Stimulated activated memory B cell treated with anti-CD40 and anti-IgM and Interleukin-4, amounts not matched to agents 10 μg/mL and 1 μg/mL and 100 μg/mL, for 72 hours (primary cell): ENCODE data around the gene SMS.

ENCODE experiments used
- ATAC-seq: fragments of 150-1000 bp; cut with Tn5 transposase; 2 replicates; pipeline ENCODE4 v1.10.0; 2021
- H3K27ac Mint-ChIP-seq: one replicate; pipeline ENCODE4 v1.8.0; 2022; ENCODE audit warnings: mild to moderate bottlenecking, mixed read lengths
- H3K27me3 Mint-ChIP-seq: one replicate; pipeline ENCODE4 v1.8.0; 2022; ENCODE audit warnings: mixed read lengths
- H3K36me3 Mint-ChIP-seq: one replicate; pipeline ENCODE4 v1.8.0; 2022; ENCODE audit warnings: mixed read lengths
- H3K4me1 Mint-ChIP-seq: one replicate; pipeline ENCODE4 v1.8.0; 2022; ENCODE audit warnings: mixed read lengths
- H3K4me3 Mint-ChIP-seq: one replicate; pipeline ENCODE4 v1.8.0; 2022; ENCODE audit warnings: mild to moderate bottlenecking, moderate library complexity, mixed read lengths
- H3K9me3 Mint-ChIP-seq: one replicate; pipeline ENCODE4 v1.8.0; 2022; ENCODE audit warnings: mixed read lengths

The SMS gene

DNA sequence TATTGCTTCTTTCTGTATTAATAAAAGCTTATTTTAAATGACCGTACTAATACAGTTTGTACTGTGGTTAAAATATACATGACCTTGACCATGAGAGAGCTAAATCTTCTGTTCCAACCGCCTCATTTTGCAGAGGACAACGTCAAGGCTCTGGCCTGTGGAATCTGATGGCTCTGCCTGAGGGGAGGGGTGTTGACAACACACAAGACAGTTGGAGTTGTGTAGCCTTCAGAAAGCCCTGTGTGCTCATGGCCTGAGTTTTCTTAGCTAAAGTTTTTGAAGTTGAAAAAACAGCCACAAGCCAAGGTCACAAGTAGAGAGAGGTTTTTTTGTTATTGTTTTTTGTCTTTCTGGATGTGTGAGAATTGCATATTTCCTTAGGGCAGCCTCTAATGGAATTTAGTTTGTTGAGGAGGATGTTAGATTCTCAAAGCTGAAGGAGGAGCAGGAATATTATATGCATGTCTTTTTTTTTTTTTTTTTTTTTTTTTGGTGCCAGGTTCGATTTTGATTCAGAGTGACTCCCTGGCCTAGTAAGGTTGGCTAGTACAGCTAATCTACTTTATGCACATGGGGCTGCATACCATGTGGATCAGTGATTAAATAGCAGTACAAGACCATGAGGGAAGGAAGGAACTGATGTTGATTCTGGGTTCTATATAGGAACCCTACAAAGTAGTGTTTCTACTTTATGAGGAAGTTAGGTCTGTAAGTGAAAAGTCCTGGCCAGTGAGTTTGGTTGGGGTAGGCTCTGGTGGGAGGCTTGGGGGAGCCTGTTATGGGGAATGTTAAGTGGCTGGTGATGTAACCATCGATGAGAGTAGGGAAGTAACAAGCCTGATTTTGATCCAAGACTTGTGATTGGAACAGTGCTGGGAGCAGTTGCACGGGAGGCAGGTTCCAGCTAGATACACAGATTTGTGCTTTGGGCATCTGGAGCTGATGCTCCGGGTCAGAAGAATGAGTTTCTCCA, 20.3 kb downstream of the SMS start:
- H3K27me3 Mint-ChIP-seq, result no peaks in the 10 kb centered on the region
- H3K4me1 Mint-ChIP-seq, result peaks cover 43% of the 10 kb centered on the region
- peak overlapping the region; percentile 45 for H3K4me3 Mint-ChIP-seq
- peaks cover 6% of the 10 kb centered on the region for H3K36me3 Mint-ChIP-seq
- H3K27ac Mint-ChIP-seq, result peak overlapping the region; percentile 76
- H3K9me3 Mint-ChIP-seq, result no peaks in the 10 kb centered on the region
- no peak for ATAC-seq

DNA sequence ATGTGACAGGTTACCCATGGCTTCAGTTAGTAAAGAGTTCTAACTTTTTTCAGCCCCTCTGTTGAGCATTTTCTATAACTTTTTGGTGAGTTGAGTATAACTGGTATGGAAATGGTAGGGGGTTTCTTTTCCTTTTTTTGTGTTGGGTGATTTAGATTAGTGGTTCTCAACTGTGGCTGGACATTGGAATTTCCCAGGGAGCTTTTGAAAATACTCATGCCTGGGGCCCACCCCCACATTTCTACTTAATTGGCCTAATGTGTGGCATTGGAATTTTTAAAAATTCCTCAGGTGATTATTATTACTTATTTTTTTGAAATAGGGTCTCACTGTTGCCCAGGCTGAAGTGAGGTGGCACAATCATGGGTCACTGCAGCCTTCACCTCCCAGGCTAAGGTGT, 21.9 kb downstream of the SMS start:
- Mint-ChIP-seq H3K4me3 (no peak overlapping the region), H3K4me1 (peaks cover 43% of the 10 kb centered on the region), H3K9me3 (no peaks in the 10 kb centered on the region), H3K36me3 (peaks cover 8% of the 10 kb centered on the region), H3K27ac (peak overlapping the region; percentile 76), H3K27me3 (no peaks in the 10 kb centered on the region)
- no peak for ATAC-seq

- H3K27me3 Mint-ChIP-seq, result no peaks in the 10 kb centered on the region
- H3K9me3 Mint-ChIP-seq, result no peaks in the 10 kb centered on the region
- peaks cover 13% of the 10 kb centered on the region for H3K36me3 Mint-ChIP-seq
- H3K4me3 Mint-ChIP-seq, result no peak overlapping the region
- H3K4me1 Mint-ChIP-seq, result peaks cover 37% of the 10 kb centered on the region
- ATAC-seq, result no peak
- H3K27ac Mint-ChIP-seq, result no peak overlapping the region
Observed at GRCh38 chrX:21963269-21963668, 22.8 kb downstream of the SMS start.

DNA sequence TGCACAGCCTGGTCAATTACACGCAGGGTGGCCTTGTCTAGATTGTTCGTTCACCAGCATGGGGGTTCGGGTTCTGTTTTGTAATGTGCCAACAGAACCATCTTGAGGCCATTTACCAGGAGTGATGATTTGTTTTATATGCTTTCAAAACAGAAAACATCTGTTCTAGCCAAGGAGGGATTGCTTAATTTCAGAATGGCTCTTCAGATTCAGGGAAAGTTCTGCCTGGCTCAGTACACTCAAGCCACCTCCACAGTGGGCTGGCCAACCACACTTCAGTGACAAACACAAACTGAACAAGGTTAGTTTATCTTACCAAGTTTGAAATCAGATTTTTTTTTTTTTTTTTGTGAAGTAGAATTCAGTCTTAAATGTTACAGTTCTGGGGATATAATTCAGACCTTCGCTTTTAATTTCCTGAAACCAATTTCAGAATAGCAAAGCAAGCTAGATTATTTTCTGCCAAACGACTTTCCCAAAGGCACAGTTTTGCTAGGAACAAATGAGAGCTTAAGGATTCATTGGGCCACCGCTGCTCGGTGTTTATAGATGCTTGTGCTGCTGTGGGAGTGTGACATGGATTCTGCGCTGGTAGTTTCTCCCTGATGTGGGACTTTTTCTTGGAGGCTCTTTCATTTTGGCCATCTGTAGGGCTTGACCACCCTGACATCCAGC, 23.4 kb downstream of the SMS start:
- Mint-ChIP-seq H3K27me3 (no peaks in the 10 kb centered on the region), H3K36me3 (peaks cover 14% of the 10 kb centered on the region), H3K4me1 (peaks cover 31% of the 10 kb centered on the region), H3K9me3 (no peaks in the 10 kb centered on the region), H3K27ac (no peak overlapping the region), H3K4me3 (no peak overlapping the region)
- ATAC-seq, result no peak

GRCh38 chrX:21966866-21967265, 26.4 kb downstream of the SMS start:
- Mint-ChIP-seq H3K27ac (no peak overlapping the region), H3K27me3 (no peaks in the 10 kb centered on the region), H3K9me3 (no peaks in the 10 kb centered on the region), H3K4me1 (peaks cover 8% of the 10 kb centered on the region), H3K36me3 (peaks cover 23% of the 10 kb centered on the region), H3K4me3 (no peak overlapping the region)
- no peak for ATAC-seq

GRCh38 chrX:21968333-21968732, 27.8 kb downstream of the SMS start:
- Mint-ChIP-seq H3K36me3 (peaks cover 36% of the 10 kb centered on the region), H3K27me3 (no peaks in the 10 kb centered on the region), H3K27ac (no peak overlapping the region), H3K4me1 (peaks cover 16% of the 10 kb centered on the region), H3K9me3 (no peaks in the 10 kb centered on the region), H3K4me3 (no peak overlapping the region)
- ATAC-seq, result no peak

DNA sequence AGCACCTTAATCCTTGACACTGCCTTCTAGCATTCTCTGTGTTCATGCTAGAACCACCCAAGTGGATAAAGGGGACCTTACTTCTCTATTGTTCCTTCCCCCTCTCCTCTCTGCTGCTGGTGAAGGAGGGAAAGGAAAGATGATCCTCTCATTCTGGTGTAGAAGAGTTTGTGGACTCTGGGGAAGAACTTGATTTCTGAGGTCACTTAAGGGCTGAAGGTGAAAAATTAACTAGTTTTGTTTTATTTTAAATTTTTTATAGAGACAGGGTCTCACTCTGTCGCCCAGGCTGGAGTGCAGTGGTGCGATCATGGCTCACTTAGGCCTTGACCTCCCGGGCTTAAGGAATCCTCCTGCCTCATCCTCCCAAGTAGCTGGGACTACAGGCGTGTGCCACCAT, 29.8 kb downstream of the SMS start:
- peaks cover 24% of the 10 kb centered on the region for H3K4me1 Mint-ChIP-seq
- no peaks in the 10 kb centered on the region for H3K9me3 Mint-ChIP-seq
- peaks cover 36% of the 10 kb centered on the region for H3K36me3 Mint-ChIP-seq
- no peak for ATAC-seq
- H3K4me3 Mint-ChIP-seq, result no peak overlapping the region
- H3K27me3 Mint-ChIP-seq, result no peaks in the 10 kb centered on the region
- H3K27ac Mint-ChIP-seq, result no peak overlapping the region

- Mint-ChIP-seq H3K4me3 (no peak overlapping the region), H3K27ac (peak overlapping the region; percentile 58), H3K36me3 (peaks cover 42% of the 10 kb centered on the region), H3K9me3 (no peaks in the 10 kb centered on the region), H3K4me1 (peaks cover 24% of the 10 kb centered on the region), H3K27me3 (no peaks in the 10 kb centered on the region)
- ATAC-seq, result no peak
Observed at GRCh38 chrX:21972046-21972445, 31.5 kb downstream of the SMS start.

DNA sequence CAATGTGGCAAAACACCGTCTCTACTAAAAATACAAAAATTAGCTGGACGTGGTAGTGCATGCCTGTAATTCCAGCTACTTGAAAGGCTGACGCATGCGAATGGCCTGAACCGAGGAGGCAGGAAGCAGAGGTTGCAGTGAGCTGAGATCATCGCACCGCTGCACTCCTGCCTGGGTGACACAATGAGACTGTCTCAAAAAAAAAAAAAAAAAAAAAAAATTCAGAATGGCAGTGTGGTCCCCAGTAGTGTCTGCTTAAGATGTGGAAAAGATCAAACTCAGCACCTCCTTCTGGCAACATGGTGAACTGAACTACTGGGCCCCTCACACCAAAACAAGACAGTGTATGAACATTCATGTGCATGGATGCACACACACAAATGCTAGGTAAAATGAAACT, 32.2 kb downstream of the SMS start:
- Mint-ChIP-seq H3K36me3 (peaks cover 36% of the 10 kb centered on the region), H3K9me3 (no peaks in the 10 kb centered on the region), H3K4me1 (peaks cover 24% of the 10 kb centered on the region), H3K27me3 (no peaks in the 10 kb centered on the region), H3K4me3 (no peak overlapping the region), H3K27ac (peak overlapping the region; percentile 58)
- peak; percentile 36 for ATAC-seq

- Mint-ChIP-seq H3K4me3 (no peak overlapping the region), H3K27ac (peak overlapping the region; percentile 85), H3K27me3 (no peaks in the 10 kb centered on the region), H3K4me1 (peaks cover 24% of the 10 kb centered on the region), H3K36me3 (peaks cover 35% of the 10 kb centered on the region), H3K9me3 (no peaks in the 10 kb centered on the region)
- no peak for ATAC-seq
Observed at GRCh38 chrX:21973321-21974010, 33.0 kb downstream of the SMS start.

GRCh38 chrX:21974011-21974385, 33.5 kb downstream of the SMS start:
- Mint-ChIP-seq H3K27ac (peak overlapping the region; percentile 85), H3K9me3 (no peaks in the 10 kb centered on the region), H3K36me3 (peaks cover 33% of the 10 kb centered on the region), H3K4me1 (peaks cover 24% of the 10 kb centered on the region), H3K4me3 (peak overlapping the region; percentile 71), H3K27me3 (no peaks in the 10 kb centered on the region)
- no peak for ATAC-seq

DNA sequence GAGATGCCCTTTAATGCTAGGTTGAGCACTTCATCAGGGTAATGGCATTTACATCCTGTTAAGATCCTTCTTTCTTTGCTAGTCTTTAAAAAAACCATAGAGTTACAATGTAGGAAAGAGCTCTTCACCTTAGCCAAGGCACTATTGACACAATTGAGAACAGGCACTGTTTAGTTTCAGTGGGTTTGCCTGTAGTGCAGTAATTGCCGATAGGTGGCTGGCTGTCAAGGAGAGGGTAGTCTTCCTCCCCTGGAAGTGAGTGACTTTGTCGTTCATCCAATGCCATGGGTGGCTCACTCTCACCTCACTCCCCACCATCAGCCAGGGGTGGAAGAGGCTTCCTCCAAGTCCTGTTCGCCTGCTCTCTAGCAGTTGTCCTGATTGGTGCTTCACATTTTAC, 34.7 kb downstream of the SMS start:
- H3K4me1 Mint-ChIP-seq, result peaks cover 24% of the 10 kb centered on the region
- no peak overlapping the region for H3K27ac Mint-ChIP-seq
- peaks cover 23% of the 10 kb centered on the region for H3K36me3 Mint-ChIP-seq
- no peaks in the 10 kb centered on the region for H3K9me3 Mint-ChIP-seq
- no peak overlapping the region for H3K4me3 Mint-ChIP-seq
- no peaks in the 10 kb centered on the region for H3K27me3 Mint-ChIP-seq
- ATAC-seq, result no peak

- no peaks in the 10 kb centered on the region for H3K27me3 Mint-ChIP-seq
- H3K36me3 Mint-ChIP-seq, result peaks cover 23% of the 10 kb centered on the region
- H3K9me3 Mint-ChIP-seq, result no peaks in the 10 kb centered on the region
- no peak overlapping the region for H3K4me3 Mint-ChIP-seq
- ATAC-seq, result no peak
- peaks cover 24% of the 10 kb centered on the region for H3K4me1 Mint-ChIP-seq
- no peak overlapping the region for H3K27ac Mint-ChIP-seq
Observed at GRCh38 chrX:21975812-21976211, 35.3 kb downstream of the SMS start.

DNA sequence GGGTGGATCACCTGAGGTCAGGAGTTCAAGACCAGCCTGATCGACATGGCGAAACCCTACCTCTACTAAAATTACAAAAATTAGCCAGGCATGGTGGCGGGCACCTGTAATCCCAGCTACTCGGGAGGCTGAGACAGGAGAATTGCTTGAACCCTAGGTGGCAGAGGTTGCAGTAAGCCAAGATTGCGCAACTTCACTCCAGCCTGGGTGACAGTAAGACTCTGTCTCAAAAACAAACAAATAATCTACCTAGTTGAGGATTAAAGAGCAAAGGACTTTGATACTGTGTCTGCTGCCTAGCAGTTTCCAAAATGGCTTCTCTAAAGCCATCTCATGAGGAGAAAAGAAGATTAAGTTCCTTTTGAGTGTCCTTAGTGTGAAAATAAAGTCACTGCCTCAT, 37.8 kb downstream of the SMS start:
- Mint-ChIP-seq H3K9me3 (no peaks in the 10 kb centered on the region), H3K27me3 (no peaks in the 10 kb centered on the region), H3K4me3 (no peak overlapping the region), H3K27ac (no peak overlapping the region), H3K36me3 (peaks cover 11% of the 10 kb centered on the region), H3K4me1 (peaks cover 8% of the 10 kb centered on the region)
- no peak for ATAC-seq

GRCh38 chrX:21982311-21982710, 41.8 kb downstream of the SMS start:
- Mint-ChIP-seq H3K4me1 (no peaks in the 10 kb centered on the region), H3K9me3 (no peaks in the 10 kb centered on the region), H3K27me3 (no peaks in the 10 kb centered on the region), H3K36me3 (peaks cover 17% of the 10 kb centered on the region), H3K4me3 (no peak overlapping the region), H3K27ac (peak overlapping the region; percentile 35)
- no peak for ATAC-seq
